HAP-1 (cell line): Measurements from ENCODE around the gene LMO4.

Experiments
- DNase-seq, 2 experiments: peaks; one replicate each; pipeline ENCODE4 v3.0.0-alpha.2; 2016 to 2020; ENCODE audit warnings: low spot score in 2 of 2
- H3K27me3 ChIP-seq: fragments of 250-450 bp; sonication (Bioruptor Pico); 2 replicates; pipeline ENCODE4 v1.5.1; 2020; ENCODE audit warnings: low read depth, mild to moderate bottlenecking, moderate library complexity
- H3K36me3 ChIP-seq: fragments of 250-450 bp; sonication (Bioruptor Pico); replicated peaks from 2 replicates; pipeline ENCODE4 v1.5.1; 2020; ENCODE audit warnings: mild to moderate bottlenecking
- H3K4me1 ChIP-seq: fragments of 250-450 bp; sonication (Bioruptor Pico); 2 replicates; pipeline ENCODE4 v1.5.1; 2020; ENCODE audit warnings: mild to moderate bottlenecking
- H3K4me3 ChIP-seq: fragments of 250-450 bp; sonication (Bioruptor Pico); 2 replicates; pipeline ENCODE4 v1.5.1; 2020; ENCODE audit warnings: mild to moderate bottlenecking, moderate library complexity
- H3K9me3 ChIP-seq: fragments of 250-450 bp; sonication (Bioruptor Pico); 2 replicates; pipeline ENCODE4 v1.5.1; 2020; ENCODE audit warnings: mild to moderate bottlenecking, moderate library complexity
- in situ Hi-C: fragments of 300-500 bp; cut with MboI; formaldehyde crosslinking; loops from 3 replicates; pipeline ENCODE4 v1.14.3; 2020; ENCODE audit warnings: low sequenced_read_pairs, inconsistent platforms, mixed read lengths

LMO4 gene

DNA sequence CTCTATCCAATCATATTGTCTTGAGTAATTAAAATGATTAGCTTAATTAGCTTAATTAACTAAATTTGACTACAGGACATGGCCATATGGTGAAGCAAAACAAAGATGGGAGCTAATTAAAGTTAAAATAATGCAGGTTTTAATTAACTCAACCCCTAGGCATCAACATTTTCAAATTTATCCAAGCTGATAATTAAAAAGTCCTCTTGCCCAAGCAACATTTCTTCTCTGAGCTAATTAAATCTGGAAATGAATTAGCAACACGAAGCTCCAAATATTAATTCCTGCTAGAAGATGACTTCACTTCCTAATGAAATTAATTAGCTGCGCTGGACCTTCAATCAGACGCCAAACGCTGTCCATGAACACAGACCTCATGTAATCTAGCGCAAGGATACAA is 27.9 kb downstream of the LMO4 start:
- no peaks in the 10 kb centered on the region for H3K9me3 ChIP-seq
- 0 out of 2 replicates have a peak, but pooled peaks cover 2% of the 10 kb centered on the region for H3K27me3 ChIP-seq
- in situ Hi-C loops = no loop called here
- no peak for DNase-seq
- H3K4me3 ChIP-seq = no peak overlapping the region
- H3K36me3 ChIP-seq = no peaks in the 10 kb centered on the region
- H3K4me1 ChIP-seq = no peaks in the 10 kb centered on the region

DNA sequence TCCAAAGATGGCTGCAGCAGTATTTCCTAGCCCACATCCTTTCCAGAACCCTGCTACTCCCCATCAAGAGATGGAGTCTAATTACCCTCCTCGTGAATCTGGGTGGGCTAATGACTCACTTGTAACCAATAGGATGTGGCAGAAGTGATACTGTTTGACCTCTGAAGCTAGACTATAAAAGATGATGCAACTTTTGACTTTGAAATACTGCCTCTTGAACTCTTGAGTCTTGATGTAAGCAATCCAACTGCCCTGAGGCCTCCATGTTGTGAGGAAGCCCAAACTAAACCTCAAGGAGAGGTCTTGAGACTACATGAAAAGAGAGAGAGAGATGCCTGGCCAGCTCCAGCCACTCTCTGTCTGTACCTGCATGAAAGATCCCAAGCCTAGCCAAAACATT is 29.5 kb downstream of the LMO4 start:
- DNase-seq = no peak
- Histone ChIP-seq H3K36me3 (no peaks in the 10 kb centered on the region), H3K27me3 (0 out of 2 replicates have a peak, but pooled peaks cover 4% of the 10 kb centered on the region), H3K4me3 (no peak overlapping the region), H3K9me3 (no peaks in the 10 kb centered on the region), H3K4me1 (no peaks in the 10 kb centered on the region)
- in situ Hi-C loops = no loop called here

DNA sequence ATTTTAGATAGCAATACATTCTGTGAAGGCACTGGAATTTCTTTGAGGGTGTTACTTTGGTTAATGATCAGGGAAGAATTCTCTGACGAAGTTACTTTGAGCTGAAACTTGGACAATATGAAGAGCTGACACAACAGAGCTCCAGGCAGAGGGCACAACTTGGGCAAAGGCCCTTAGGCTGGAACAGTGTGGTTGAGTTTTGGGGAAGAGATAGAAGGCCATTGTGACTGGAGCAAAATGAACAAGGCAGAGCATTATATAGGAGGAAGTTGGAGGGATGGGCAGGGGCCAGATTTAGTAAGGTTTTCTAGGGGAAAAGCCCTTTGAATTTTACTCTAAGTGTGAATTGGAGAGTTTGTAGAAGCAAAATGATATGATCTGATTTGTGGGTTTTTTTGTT is 30.9 kb downstream of the LMO4 start:
- Histone ChIP-seq H3K4me3 (no peak overlapping the region), H3K9me3 (no peaks in the 10 kb centered on the region), H3K27me3 (peaks cover 8% of the 10 kb centered on the region; the same call in 1 of the 2 replicates), H3K36me3 (no peaks in the 10 kb centered on the region), H3K4me1 (no peaks in the 10 kb centered on the region)
- in situ Hi-C loops = no loop called here
- no peak for DNase-seq

DNA sequence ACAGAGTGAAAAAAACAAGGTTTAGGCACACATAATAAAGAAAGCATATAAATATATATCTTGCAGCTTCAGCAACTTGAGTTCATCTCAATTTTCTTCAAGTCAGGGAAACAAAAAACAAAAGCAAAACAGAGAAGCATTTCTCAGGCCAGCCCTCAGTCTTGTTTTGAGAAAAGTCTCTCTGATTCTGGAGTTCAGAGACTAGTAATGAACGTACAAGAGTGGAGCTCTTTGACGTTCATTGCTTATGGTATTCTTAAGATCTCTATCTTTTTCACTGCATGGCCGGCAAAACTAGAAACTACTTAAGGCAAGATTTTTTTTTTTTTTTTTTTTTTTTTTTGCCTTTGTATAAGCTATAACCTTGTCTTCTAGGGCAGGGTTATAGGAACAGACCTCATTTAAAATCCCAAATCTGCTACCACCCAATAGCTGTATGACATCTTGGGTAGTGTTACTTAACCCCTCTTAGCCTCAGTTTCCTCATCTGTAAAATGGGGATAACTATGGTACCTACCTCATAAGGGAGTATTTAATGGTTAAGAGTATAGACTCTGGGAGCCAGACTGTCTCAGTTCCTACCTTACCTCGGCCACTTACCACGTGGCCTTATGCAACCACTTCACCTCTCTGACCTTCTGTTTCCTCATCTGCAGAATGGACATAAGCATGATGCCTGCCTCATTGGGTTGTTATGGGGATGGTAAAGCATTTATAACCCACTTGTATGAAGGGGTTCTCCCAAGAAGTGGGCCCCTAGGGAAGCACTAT is 33.6 kb downstream of the LMO4 start:
- Histone ChIP-seq H3K4me1 (peaks cover 3% of the 10 kb centered on the region; the same call in 1 of the 2 replicates), H3K9me3 (0 out of 2 replicates have a peak, but pooled peaks cover 3% of the 10 kb centered on the region), H3K4me3 (no peak overlapping the region), H3K27me3 (peaks cover 8% of the 10 kb centered on the region; the same call in 1 of the 2 replicates), H3K36me3 (no peaks in the 10 kb centered on the region)
- DNase-seq = no peak
- in situ Hi-C loops = no loop called here

DNA sequence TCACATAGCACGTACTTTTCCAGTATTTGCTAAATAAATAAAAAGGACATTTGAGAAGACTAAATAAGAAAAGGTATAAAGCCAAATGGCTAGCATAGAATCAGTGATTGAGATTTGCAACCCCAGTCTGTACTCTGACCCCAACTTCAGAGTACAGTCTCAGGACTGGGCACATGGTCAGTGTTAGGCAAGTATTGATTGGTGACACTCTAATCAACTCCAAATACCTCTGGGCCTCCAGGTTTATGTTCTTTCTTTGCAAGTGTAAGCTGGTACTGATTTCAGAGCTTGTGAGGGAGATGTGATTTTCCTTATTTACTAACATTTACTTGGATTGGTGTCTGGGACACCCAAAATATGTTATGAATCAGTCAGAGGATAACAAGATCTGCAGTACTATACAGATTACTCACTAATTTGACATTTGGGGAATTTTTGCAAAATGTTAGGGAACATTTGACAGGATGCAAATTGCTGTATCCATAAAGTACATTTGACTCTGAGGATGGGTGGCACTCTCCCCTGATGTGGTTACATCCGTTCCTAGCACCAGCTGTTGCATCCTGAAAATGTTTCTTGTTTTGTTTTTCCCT is 34.2 kb downstream of the LMO4 start:
- peaks cover 8% of the 10 kb centered on the region; the same call in 1 of the 2 replicates for H3K27me3 ChIP-seq
- in situ Hi-C loops = no loop called here
- peaks cover 3% of the 10 kb centered on the region; the same call in 1 of the 2 replicates for H3K4me1 ChIP-seq
- H3K4me3 ChIP-seq = no peak overlapping the region
- DNase-seq = no peak
- H3K9me3 ChIP-seq = peaks cover 3% of the 10 kb centered on the region; the same call in 1 of the 2 replicates
- no peaks in the 10 kb centered on the region for H3K36me3 ChIP-seq

DNA sequence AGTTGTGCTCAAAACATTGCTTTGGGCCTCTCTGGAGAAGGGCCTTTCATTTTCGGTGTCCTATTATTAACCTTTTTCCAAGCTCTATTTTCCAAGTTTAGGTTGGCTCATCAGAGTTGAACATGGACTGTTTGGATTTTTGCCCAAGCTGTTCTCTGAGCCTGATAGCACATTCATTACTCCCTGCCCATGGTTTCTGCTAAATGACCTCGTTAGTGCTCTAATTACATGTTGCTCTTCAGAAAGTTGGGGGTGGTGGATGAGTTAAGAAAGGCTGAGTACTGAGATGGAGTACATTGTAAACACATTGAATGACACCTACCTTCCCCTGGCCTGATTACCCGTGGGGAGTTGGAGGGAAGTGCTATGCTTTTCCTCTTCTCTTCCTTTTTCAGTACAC is 38.9 kb downstream of the LMO4 start:
- no peaks in the 10 kb centered on the region for H3K36me3 ChIP-seq
- in situ Hi-C loops = no loop called here
- peaks cover 3% of the 10 kb centered on the region; the same call in 1 of the 2 replicates for H3K9me3 ChIP-seq
- no peak for DNase-seq
- H3K4me1 ChIP-seq = peaks cover 17% of the 10 kb centered on the region
- H3K27me3 ChIP-seq = peaks cover 6% of the 10 kb centered on the region; the same call in 1 of the 2 replicates
- H3K4me3 ChIP-seq = no peak overlapping the region

DNA sequence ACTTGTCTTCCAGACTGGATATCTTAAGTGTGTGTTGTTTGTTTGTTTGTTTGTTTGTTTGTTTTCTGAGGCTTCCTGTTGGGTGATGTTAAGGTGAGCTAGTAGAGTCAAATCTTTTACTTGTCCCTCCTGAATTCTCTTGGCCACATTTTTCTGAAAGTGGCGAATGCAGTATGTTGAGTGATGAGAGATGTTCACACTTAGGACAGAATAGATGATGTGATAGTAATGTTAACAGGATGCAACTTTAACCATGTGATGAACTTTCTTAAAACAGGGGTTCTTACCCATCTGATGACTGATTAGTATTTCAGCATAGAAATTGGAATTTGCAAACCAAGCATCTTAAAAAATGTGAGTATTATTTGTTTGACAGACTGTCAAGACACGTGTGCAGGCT is 40.2 kb downstream of the LMO4 start:
- in situ Hi-C loops = no loop called here
- Histone ChIP-seq H3K27me3 (no peaks in the 10 kb centered on the region; the same call in 1 of the 2 replicates), H3K36me3 (no peaks in the 10 kb centered on the region), H3K4me3 (no peak overlapping the region), H3K9me3 (peaks cover 3% of the 10 kb centered on the region; the same call in 1 of the 2 replicates), H3K4me1 (peaks cover 17% of the 10 kb centered on the region)
- no peak for DNase-seq

DNA sequence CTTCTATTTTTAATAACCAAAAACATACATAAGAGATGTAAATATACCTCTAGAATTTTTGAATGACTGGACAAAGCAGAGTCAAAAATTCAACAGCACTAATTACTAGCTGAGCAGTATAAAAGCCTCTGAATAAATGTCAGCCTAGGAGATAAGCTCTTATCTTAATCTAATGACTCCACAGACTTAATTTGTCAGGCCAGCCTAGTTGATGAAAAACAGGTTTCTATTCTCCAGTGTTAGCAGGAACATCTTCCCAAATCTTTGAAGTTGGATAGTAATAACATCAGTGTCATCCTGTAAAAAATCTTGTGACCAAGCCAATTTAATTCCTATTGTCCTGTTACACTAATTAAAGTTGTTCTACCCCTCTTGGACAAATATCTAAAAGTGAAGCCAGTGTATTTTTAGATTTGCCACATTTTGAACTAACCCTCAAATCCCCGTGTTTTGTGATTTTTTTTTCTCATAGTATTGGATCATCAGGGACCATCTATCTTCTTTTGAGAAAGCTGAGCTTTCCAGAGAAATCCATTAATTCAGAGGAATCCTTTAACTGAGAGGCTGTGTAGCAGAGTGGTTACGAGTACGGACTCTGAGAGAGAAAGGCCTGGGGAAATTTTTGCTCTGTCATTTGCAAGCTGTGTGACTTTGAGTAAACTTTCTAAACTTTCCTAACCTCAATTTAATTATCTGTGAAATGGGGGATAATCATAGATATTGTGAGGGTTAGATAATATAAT is 41.2 kb downstream of the LMO4 start:
- Histone ChIP-seq H3K4me1 (peaks cover 17% of the 10 kb centered on the region), H3K4me3 (no peak overlapping the region), H3K36me3 (no peaks in the 10 kb centered on the region), H3K9me3 (peaks cover 3% of the 10 kb centered on the region; the same call in 1 of the 2 replicates), H3K27me3 (no peaks in the 10 kb centered on the region)
- DNase-seq = no peak
- in situ Hi-C loops = no loop called here

DNA sequence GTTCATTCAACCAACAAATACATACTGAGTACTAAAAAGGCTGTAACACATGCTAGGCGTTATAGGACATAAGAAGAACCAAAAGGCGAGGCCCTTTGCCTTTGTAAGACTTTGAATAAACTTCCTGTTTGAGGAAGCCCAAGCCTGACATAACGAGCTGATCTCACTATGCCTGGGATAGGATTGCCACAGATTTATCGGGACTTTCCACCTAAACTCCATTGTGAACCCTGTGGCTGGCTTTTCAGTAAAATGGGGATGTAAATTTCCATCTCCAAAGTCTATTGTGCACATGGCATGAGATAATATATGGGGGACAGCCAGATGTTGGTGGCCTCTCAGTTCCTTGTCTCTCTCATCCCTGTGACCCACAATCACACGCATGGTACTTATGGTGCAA is 41.9 kb downstream of the LMO4 start:
- Histone ChIP-seq H3K4me1 (peaks cover 17% of the 10 kb centered on the region), H3K9me3 (peaks cover 3% of the 10 kb centered on the region; the same call in 1 of the 2 replicates), H3K36me3 (no peaks in the 10 kb centered on the region), H3K4me3 (no peak overlapping the region), H3K27me3 (no peaks in the 10 kb centered on the region)
- in situ Hi-C loops = no loop called here
- DNase-seq = peak; percentile 52 to 68

DNA sequence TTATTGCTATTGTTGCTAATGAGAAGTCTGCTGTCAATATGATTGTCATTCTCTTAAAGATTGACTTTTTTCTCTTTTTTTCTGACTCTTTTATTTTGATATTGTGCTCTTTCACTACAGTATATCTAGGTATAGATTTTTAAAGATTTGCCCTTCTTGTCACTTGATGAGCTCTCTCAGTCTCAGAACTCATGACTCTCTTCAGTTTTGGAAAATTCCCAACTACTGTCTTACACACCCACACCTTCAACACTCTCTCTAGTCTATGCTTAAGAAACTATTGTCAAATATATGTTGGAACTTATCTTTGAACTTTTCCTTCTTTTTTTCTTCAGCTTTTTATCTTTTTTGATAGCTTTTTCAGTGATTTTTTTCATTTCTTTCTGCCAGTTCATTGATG is 50.6 kb downstream of the LMO4 start:
- H3K9me3 ChIP-seq = peaks cover 8% of the 10 kb centered on the region
- no peak overlapping the region for H3K4me3 ChIP-seq
- DNase-seq = no peak
- in situ Hi-C loops = no loop called here
- peaks cover 17% of the 10 kb centered on the region for H3K27me3 ChIP-seq
- H3K36me3 ChIP-seq = no peaks in the 10 kb centered on the region
- H3K4me1 ChIP-seq = no peaks in the 10 kb centered on the region

DNA sequence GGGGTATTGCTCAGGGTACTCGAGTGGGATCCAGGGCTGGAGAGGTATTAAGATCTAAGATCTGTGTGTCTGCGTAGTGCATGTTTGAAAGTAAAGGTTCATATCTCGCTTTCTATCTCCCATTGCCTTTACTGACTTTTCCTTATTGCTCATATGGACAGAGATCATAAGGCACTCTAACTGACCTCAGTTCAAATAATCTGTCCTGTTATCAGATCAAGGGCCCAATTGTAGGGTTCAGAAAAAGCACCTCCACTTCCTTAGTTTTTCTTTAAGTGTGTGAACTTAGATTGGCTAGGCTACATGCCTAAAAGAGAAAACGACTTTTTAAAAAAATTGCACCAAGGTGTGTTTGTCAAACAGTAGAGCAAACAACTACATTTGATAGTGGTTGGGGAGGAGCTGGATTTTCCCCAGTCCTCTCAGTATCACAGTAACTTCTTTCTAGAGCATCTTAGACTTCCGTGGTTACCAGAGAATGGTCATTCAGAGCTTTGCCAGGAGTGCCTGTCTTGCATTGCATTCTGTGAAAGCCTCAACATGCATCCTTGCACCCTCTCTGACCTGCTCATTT is 57.6 kb downstream of the LMO4 start:
- Histone ChIP-seq H3K4me3 (no peak overlapping the region), H3K36me3 (no peaks in the 10 kb centered on the region), H3K4me1 (no peaks in the 10 kb centered on the region), H3K27me3 (peaks cover 39% of the 10 kb centered on the region), H3K9me3 (peaks cover 5% of the 10 kb centered on the region; the same call in 1 of the 2 replicates)
- DNase-seq = no peak
- in situ Hi-C loops = no loop called here

DNA sequence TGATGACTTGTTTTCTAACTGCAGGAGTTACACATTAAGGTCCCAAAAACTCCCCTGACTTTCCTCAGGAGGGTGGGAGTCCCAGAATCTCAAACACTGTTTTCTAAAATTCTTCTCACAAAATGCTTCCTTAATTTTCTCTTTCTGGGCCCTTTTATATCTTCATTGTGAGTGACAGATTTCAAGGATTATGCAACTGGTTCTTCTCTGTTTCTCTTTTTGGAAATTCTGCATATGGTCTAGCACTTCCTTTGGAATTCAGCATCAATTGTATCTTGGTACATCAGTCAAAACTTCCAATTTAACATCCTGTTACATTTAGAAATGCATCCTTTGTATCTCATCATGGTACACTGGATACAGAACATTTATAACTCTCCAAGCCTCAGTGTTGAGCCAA is 59.7 kb downstream of the LMO4 start:
- no peaks in the 10 kb centered on the region for H3K36me3 ChIP-seq
- no peak for DNase-seq
- peaks cover 35% of the 10 kb centered on the region for H3K27me3 ChIP-seq
- H3K9me3 ChIP-seq = peaks cover 5% of the 10 kb centered on the region; the same call in 1 of the 2 replicates
- H3K4me1 ChIP-seq = peaks cover 13% of the 10 kb centered on the region
- in situ Hi-C loops = no loop called here
- H3K4me3 ChIP-seq = no peak overlapping the region

DNA sequence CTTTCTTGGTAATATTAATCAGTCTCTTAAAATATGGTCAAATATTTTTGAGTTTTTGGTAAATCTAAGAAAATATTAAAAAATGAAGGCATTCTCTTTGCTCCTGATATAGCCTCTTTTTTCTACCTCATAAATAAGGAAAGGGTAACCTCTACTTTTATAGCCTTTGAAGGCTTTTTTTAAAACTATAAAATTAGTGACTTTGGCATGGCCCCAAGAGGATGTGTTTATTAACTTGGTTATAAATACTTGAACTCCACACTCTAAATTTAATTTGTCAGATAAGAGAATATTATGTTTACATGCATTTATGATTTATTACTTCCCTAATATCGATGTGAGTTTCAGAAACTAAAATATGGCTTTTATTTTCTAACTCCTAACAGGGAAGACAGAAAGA is 60.3 kb downstream of the LMO4 start:
- no peak overlapping the region for H3K4me3 ChIP-seq
- in situ Hi-C loops = no loop called here
- H3K36me3 ChIP-seq = no peaks in the 10 kb centered on the region
- peaks cover 5% of the 10 kb centered on the region; the same call in 1 of the 2 replicates for H3K9me3 ChIP-seq
- DNase-seq = no peak
- H3K27me3 ChIP-seq = peaks cover 29% of the 10 kb centered on the region
- peaks cover 17% of the 10 kb centered on the region for H3K4me1 ChIP-seq
